Adipocyte (in vitro differentiated cells): ENCODE measurements around the gene KIF25.
"Not testable (repeated sequence)": the region's sequence is repeated elsewhere in the genome, so short reads cannot be mapped to it uniquely, and the experiment has no call there.

Source experiments
- DNase-seq: peaks from one replicate; pipeline ENCODE4 v3.0.0-alpha.2; 2015; ENCODE audit warnings: low read depth
- H3K27me3 ChIP-seq: replicated peaks from 2 replicates; pipeline ENCODE4 v1.7.0; 2013; ENCODE audit warnings: mild to moderate bottlenecking, low read length, moderate library complexity; ENCODE audit not compliant: control insufficient read depth, insufficient read depth
- H3K36me3 ChIP-seq: 2 replicates; pipeline ENCODE4 v1.7.0; 2013; ENCODE audit warnings: low read length, mild to moderate bottlenecking, moderate library complexity; ENCODE audit not compliant: control insufficient read depth, insufficient read depth, severe bottlenecking
- H3K4me1 ChIP-seq: 2 replicates; pipeline ENCODE4 v1.7.0; 2013; ENCODE audit warnings: mild to moderate bottlenecking, low read length, moderate library complexity; ENCODE audit not compliant: control insufficient read depth, insufficient read depth
- H3K4me3 ChIP-seq: 2 replicates; pipeline ENCODE4 v1.7.0; 2013; ENCODE audit warnings: mild to moderate bottlenecking, low read length, moderate library complexity
- H3K9ac ChIP-seq: 2 replicates; pipeline ENCODE4 v1.7.0; 2013; ENCODE audit warnings: mild to moderate bottlenecking, low read length, moderate library complexity
- H3K9me3 ChIP-seq: 2 replicates; pipeline ENCODE4 v1.7.0; 2013; ENCODE audit warnings: mild to moderate bottlenecking, low read length, moderate library complexity; ENCODE audit not compliant: control insufficient read depth

KIF25 gene

DNA sequence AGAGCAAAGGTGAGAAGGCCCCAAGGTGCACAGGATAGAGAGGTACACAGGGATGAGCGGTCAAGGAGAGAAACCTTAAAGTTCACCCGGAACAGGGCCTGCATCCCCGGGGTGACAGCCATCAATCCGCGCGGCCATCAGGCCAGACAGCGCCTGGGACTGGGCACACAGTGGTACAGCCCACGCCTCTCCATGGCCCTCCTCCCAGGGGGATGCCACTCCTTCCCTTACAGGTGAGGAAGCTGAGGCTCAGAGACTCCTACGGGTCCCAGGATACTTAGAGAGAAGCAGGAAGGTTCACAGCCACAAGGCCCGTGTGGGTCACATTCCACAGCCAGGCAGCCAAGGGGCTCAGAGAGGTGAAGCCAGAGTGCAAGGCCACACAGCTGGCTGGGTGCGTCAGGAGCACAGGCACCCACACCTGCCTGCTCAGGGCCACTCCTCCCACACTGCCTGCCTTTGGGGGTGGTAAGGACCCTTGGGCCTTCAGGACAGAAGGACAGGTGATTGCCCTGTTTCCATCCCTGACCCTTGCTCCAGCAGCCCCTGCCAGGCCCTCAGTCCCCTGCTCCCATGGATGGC is 66.8 kb downstream of the KIF25 start:
- no peaks in the 10 kb centered on the region for H3K4me1 ChIP-seq
- H3K27me3 ChIP-seq: peaks cover 13% of the 10 kb centered on the region
- no peak overlapping the region for H3K9ac ChIP-seq
- H3K36me3 ChIP-seq: no peaks in the 10 kb centered on the region
- H3K4me3 ChIP-seq: no peak overlapping the region
- no peaks in the 10 kb centered on the region for H3K9me3 ChIP-seq
- no peak for DNase-seq

DNA sequence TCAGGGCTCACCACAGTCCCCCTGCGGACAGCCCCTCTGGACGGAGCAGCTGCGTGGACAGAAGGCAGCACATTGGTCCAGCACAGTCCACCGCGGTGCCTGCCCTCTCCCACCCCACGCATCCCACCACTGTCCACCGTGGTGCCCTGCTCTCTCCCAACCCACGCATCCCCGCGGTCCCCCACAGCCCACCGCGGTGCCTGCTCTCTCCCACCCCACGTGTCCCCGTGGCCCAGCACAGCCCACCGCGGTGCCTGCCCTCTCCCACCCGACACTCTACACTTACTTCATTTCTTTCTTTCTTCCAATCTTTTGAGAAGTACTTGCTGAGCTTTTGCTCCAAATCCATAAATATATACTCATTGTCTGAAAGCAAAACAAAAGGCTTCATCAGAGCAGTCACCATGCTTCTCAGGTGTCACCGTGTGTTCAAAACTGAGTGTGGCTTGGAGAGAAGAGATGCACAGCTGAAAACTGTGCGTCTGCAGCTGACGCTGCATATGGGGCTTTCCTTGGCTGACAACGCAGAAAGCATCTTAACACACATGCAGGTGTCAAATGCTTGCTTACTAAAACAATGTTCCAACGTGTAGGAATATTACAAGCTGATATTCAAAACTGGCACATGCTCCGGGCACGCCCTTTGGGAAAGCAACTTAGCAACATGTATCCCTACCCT is 69.7 kb downstream of the KIF25 start:
- H3K4me3 ChIP-seq: no peak overlapping the region
- no peak for DNase-seq

DNA sequence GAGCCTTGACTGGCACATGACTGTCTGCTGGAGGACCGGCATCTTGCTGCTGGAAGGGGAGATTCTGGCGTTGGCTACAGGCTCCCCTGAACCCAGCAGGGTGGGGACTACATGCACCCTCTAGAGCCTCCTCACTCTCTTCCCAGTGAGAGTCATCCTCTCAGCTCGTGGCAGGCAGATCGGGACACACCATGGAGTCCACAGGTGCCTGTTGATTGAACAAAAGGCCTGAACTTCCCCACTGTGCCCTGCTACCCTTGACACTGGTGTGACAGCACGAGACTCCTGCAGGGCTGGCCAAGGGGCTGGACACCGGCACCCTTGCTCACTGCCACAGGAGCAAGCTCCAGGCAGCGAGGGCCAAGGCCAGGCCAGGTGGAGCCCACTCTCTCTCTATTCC is 73.3 kb downstream of the KIF25 start:
- Histone ChIP-seq H3K4me1 (no peaks in the 10 kb centered on the region), H3K36me3 (no peaks in the 10 kb centered on the region), H3K9ac (no peak overlapping the region), H3K4me3 (no peak overlapping the region), H3K27me3 (peaks cover 23% of the 10 kb centered on the region), H3K9me3 (no peaks in the 10 kb centered on the region)
- DNase-seq: no peak

More for the DNA sequence above, 69.7 kb downstream of the KIF25 start:
- no peaks in the 10 kb centered on the region for H3K4me1 ChIP-seq
- peaks cover 17% of the 10 kb centered on the region for H3K27me3 ChIP-seq
- no peaks in the 10 kb centered on the region for H3K9me3 ChIP-seq
- H3K9ac ChIP-seq: no peak overlapping the region
- H3K36me3 ChIP-seq: no peaks in the 10 kb centered on the region

DNA sequence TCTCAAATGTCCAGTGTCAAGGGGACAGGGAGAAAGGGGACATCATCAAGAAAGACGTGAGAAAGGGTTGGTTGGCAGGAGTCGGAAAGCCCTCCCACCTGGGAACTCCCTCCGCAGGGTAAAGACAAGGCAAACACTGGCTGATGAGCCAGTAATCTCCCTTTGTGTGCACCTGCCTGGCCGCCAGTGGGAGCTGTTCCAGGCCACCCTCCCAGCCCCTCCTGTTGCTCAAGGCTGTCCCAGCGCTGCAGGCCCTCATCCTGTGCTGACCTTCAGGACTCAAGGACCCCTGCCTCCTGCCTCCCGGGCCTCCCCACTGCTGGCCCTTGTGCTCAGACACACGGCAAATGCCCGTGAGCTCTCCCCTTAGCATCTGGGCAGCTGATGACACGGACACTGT is 74.1 kb downstream of the KIF25 start:
- Histone ChIP-seq H3K27me3 (peaks cover 21% of the 10 kb centered on the region), H3K36me3 (no peaks in the 10 kb centered on the region), H3K9ac (no peak overlapping the region), H3K9me3 (no peaks in the 10 kb centered on the region), H3K4me1 (no peaks in the 10 kb centered on the region), H3K4me3 (no peak overlapping the region)
- DNase-seq: no peak

DNA sequence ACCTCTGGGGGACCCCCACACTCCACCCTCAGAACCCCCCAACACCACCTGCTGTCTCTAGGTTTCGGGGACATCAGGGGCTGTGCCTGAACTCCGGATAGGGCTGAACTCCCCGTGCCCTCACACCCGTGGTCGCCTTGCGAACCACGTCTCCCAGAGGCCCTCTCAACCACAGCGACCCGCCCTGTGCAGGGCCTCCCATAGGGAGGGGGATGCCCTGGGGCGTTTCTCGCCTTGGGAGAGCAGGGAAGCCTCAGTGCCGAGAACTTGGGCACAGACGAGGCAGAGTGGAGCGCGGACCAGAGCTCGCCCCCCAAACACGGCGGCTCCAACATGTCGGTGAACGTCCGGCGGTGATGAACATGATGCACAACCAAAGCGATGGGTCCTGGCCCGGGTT is 74.8 kb downstream of the KIF25 start:
- Histone ChIP-seq H3K9me3 (no peaks in the 10 kb centered on the region), H3K27me3 (peaks cover 18% of the 10 kb centered on the region), H3K9ac (no peak overlapping the region), H3K4me3 (no peak overlapping the region), H3K36me3 (no peaks in the 10 kb centered on the region), H3K4me1 (no peaks in the 10 kb centered on the region)
- no peak for DNase-seq

DNA sequence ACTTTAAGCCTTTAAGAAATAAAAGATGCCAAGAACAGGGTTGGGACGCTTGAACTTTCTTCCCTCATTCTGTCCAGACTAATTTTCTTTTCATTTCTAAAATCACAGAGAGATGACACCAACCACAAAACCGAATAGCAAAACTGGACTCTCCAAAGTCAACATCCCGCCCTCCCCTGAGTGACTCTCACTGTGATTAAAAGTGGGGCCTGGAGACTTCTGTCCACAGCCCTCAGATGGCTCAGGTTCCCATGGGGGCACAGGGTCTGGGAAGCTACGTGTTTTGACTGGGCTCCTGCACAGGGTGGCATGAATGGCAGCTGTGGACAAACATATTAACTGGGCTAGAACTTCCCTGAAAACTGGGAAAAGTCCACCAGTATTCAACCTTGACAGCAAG is 75.3 kb downstream of the KIF25 start:
- DNase-seq: no peak
- Histone ChIP-seq H3K4me3 (no peak overlapping the region), H3K27me3 (peaks cover 16% of the 10 kb centered on the region), H3K9ac (no peak overlapping the region), H3K36me3 (no peaks in the 10 kb centered on the region), H3K4me1 (no peaks in the 10 kb centered on the region), H3K9me3 (no peaks in the 10 kb centered on the region)

DNA sequence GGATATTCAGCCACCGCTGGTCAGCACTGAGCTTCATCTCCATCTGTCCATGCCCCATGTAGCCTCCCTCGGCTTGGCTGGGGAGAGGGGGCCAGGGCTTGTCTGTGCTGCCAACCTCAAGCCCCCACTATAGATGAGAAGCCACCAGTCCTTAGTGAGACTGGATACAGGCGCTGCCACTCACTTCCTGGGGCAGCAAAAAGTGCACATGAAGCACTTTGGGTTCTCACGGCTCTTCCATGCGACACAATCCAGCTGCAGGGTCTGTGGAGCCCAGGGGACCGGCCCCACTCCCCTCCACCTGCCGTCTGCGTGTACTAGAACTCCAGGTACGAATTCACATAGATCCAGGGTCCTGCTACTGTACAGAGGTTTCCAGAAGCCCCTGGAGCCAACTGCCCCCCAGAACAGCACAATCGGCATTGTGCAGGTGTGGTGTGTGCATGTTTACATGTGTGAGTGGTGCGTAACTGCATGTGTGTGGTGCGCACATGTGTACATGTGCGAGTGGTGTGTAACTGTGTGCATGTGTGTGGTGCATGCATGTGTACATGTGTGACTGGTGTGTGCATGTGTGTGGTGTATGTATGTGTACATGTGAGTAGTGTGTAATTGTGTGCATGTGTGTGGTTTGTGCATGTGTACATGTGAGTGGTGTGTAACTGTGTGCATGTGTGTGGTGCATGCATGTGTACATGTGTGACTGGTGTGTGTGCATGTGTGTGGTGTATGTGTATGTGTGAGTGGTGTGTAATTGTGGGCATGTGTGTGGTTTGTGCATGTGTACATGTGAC is 76.7 kb downstream of the KIF25 start:
- peaks cover 4% of the 10 kb centered on the region for H3K4me1 ChIP-seq
- H3K36me3 ChIP-seq: no peaks in the 10 kb centered on the region
- peaks cover 20% of the 10 kb centered on the region for H3K27me3 ChIP-seq
- DNase-seq: no peak
- no peaks in the 10 kb centered on the region for H3K9me3 ChIP-seq
- no peak overlapping the region for H3K9ac ChIP-seq
- H3K4me3 ChIP-seq: no peak overlapping the region

DNA sequence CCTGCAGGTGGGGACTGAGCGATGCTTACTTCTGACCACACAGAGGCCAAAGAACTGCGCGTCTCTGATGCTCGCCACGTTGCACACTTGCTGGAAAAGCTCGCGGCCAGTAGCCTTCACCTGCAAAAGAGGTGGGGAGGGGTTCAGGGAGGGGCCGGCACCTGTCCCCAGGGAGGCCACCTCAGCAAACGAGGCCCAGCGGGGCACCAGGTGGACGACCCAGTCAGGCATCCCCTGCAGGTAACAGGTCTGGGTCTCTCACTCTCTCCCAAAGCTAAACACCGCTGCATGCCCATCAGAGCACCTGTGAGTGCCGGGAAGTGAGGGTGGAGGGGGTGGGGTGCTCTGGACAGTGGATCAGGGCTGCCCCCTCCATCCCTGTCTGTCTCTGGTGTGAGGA is 77.7 kb downstream of the KIF25 start:
- no peak overlapping the region for H3K9ac ChIP-seq
- no peak overlapping the region for H3K4me3 ChIP-seq
- H3K4me1 ChIP-seq: peaks cover 5% of the 10 kb centered on the region
- H3K27me3 ChIP-seq: peaks cover 27% of the 10 kb centered on the region
- no peaks in the 10 kb centered on the region for H3K36me3 ChIP-seq
- no peaks in the 10 kb centered on the region for H3K9me3 ChIP-seq
- no peak for DNase-seq

DNA sequence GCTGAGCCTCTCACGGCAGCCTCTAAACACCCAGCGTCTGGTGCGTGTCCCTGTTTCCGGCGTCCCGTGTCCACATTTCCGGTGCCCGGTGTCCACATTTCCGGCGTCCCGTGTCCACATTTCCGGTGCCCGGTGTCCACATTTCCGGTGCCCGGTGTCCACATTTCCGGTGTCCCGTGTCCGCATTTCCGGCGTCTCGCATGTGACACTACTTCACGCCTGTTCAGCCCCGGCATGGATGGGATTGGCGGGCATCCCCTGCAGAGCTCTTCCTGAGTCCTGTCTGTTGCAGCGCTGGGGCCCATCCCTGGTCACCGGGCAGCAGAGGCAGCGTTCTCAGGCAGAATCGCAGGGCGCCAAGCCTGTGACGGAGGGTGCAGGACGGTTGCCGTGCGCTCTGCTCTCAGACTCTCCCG is 78.3 kb downstream of the KIF25 start:
- no peak for DNase-seq
- H3K36me3 ChIP-seq: no peaks in the 10 kb centered on the region
- no peak overlapping the region for H3K4me3 ChIP-seq
- H3K27me3 ChIP-seq: peaks cover 27% of the 10 kb centered on the region
- peaks cover 5% of the 10 kb centered on the region for H3K4me1 ChIP-seq
- no peaks in the 10 kb centered on the region for H3K9me3 ChIP-seq
- H3K9ac ChIP-seq: no peak overlapping the region

DNA sequence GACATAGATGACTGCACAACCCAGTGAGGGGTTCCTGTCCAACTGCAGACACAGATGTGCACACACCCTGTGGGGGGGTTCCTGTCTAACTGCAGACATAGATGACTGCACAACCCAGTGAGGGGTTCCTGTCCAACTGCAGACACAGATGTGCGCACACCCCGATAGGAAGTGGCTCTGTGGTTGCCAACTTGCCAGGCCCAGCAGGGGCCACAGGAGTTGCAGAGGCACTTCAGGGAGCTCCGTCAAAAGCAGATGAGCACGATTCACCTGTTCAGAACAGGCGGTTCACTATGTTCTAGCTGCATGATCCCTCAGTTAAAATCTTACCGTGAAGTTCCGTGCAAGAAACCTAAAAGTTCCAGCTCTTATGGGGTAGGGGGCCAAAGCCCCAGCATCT is 79.9 kb downstream of the KIF25 start:
- DNase-seq, H3K4me1 ChIP-seq, H3K9ac ChIP-seq, H3K4me3 ChIP-seq, H3K9me3 ChIP-seq, H3K36me3 ChIP-seq: not testable (repeated sequence)
- peaks cover 30% of the 10 kb centered on the region for H3K27me3 ChIP-seq

DNA sequence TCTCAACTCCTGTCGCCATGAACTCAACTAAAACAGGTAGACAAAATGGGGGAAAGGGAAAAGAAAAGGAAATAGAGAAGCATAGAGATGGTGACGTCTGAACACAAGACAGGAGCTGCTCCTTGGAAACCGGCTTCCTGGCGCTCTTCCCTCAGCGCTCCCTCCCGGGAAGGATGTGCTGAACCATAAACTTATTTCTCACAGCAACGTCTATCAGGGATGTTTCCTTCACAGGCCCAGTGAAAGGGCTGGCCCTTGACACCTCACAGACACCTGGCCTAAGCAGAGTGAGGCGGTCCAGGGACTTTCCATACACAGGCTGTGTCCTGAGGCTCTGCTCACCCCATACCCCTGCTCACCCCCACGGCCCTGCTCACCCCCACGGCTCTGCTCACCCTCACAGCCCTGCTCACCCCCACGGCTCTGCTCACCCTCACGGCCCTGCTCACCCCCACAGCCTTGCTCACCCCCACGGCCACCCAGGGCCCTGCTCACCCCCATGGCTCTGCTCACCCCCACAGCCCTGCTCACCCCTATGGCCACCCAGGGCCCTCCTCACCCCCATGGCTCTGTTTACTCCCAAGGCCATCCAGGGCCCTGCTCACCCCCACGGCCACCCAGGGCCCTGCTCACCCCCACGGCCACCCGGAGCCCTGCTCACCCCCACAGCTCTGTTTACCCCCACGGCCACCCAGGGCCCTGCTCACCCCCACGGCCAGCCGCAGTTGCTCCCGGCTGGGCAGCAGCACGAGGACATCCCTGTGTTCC is 80.9 kb downstream of the KIF25 start:
- H3K9ac ChIP-seq: no peak overlapping the region
- no peak overlapping the region for H3K4me3 ChIP-seq
- H3K4me1 ChIP-seq: peaks cover 5% of the 10 kb centered on the region
- H3K9me3 ChIP-seq: no peaks in the 10 kb centered on the region
- DNase-seq: no peak
- H3K27me3 ChIP-seq: peaks cover 35% of the 10 kb centered on the region
- no peaks in the 10 kb centered on the region for H3K36me3 ChIP-seq
